Gastrocnemius medialis (tissue), 4 donors: ENCODE measurements around the gene MED12L.

ENCODE experiments used
- CTCF ChIP-seq, 5 experiments: fragments of 450-650 bp in 3 of 5; fragments of 200-600 bp in 2 of 5; sonication (generic) in 2 of 5; IDR thresholded peaks in 4 of 5; conservative IDR thresholded peaks in 1 of 5; 1 replicate in 4 of 5; 2 replicates in 1 of 5; pipeline ENCODE4 v1.5.1; 2016 to 2019; ENCODE audit warnings: antibody characterized with exemption in 5 of 5, mild to moderate bottlenecking in 3 of 5, moderate library complexity in 3 of 5
- POLR2A ChIP-seq, 2 donors: fragments of 450-650 bp; IDR thresholded peaks; one replicate each; pipeline ENCODE4 v1.6.1; 2017; ENCODE audit warnings: antibody characterized with exemption in 2 of 2, mild to moderate bottlenecking in 2 of 2, moderate library complexity in 2 of 2

GRCh38 chr3:151123827-151124226 lies 38.4 kb downstream of the MED12L start:
- no peak for TF ChIP-seq CTCF (IDR thresholded peaks at IDR 0.05 in 4 of 5, conservative IDR thresholded peaks at IDR 0.05 in 1 of 5)
- no peak for TF ChIP-seq POLR2A (IDR thresholded peaks at IDR 0.05)
